Amniotic epithelial cell (primary cell): ENCODE measurements around the gene SRPX2.
A peak's percentile ranks its signal among the peaks of the same experiment; 100 is the strongest.

Experiments
- DNase-seq: peaks from one replicate; pipeline ENCODE4 v3.0.0-alpha.2; 2010; ENCODE audit warnings: low read depth

The SRPX2 gene

GRCh38 chrX:100643956-100644860 is at the start of gene SRPX2:
SRPX2 (plus strand) TSS chrX:100644199; CDS start chrX:100646323, 2,124 bp downstream.
- peak; percentile 94 for DNase-seq

- no peak for DNase-seq
These were observed 47.4 kb upstream of the SRPX2 start for GRCh38 chrX:100596601-100597000.

GRCh38 chrX:100599456-100599855 is 44.5 kb upstream of the SRPX2 start:
- DNase-seq, result no peak

- DNase-seq, result no peak
These were observed 43.7 kb upstream of the SRPX2 start for GRCh38 chrX:100600340-100600739.

- no peak for DNase-seq
These were observed 43.2 kb upstream of the SRPX2 start for GRCh38 chrX:100600758-100601157.

GRCh38 chrX:100606753-100607152 is 37.2 kb upstream of the SRPX2 start:
- DNase-seq, result no peak

GRCh38 chrX:100609591-100609990 is 34.4 kb upstream of the SRPX2 start:
- DNase-seq, result no peak

- no peak for DNase-seq
These were observed 32.0 kb upstream of the SRPX2 start for GRCh38 chrX:100611951-100612350.

GRCh38 chrX:100615005-100615404 is 29.0 kb upstream of the SRPX2 start:
- peak; percentile 62 for DNase-seq

- no peak for DNase-seq
These were observed 21.0 kb upstream of the SRPX2 start for GRCh38 chrX:100623001-100623400.

GRCh38 chrX:100625985-100626491 is 18.0 kb upstream of the SRPX2 start:
- no peak for DNase-seq

GRCh38 chrX:100635040-100635439 is 9.0 kb upstream of the SRPX2 start:
- no peak for DNase-seq

- no peak for DNase-seq
These were observed 8.0 kb upstream of the SRPX2 start for GRCh38 chrX:100635989-100636320.

- DNase-seq, result peak; percentile 80
These were observed 7.5 kb upstream of the SRPX2 start, which contains the start of gene TSPAN6 for GRCh38 chrX:100636321-100636991. TSPAN6 (minus strand) TSS chrX:100636806; CDS start chrX:100636694, 112 bp downstream.

GRCh38 chrX:100642290-100642689 is 1.7 kb upstream of the SRPX2 start:
- DNase-seq, result no peak

GRCh38 chrX:100643212-100643611 is 787 bp upstream of the SRPX2 start:
- DNase-seq, result no peak

GRCh38 chrX:100645106-100645505 is 1.1 kb downstream of the SRPX2 start:
- DNase-seq, result no peak

GRCh38 chrX:100647095-100647494 is 3.1 kb downstream of the SRPX2 start:
- DNase-seq, result peak; percentile 72

- DNase-seq, result peak; percentile 42
These were observed 3.7 kb downstream of the SRPX2 start for GRCh38 chrX:100647739-100648138.

GRCh38 chrX:100648458-100649417 is 4.7 kb downstream of the SRPX2 start:
- no peak for DNase-seq

- DNase-seq, result peak; percentile 97
These were observed 5.8 kb downstream of the SRPX2 start for GRCh38 chrX:100649550-100650356.
